Right kidney (tissue), 1 donor: ENCODE results near the gene AK2.
"Not testable (repeated sequence)": the region's sequence is repeated elsewhere in the genome, so short reads cannot be mapped to it uniquely, and the experiment has no call there.

Source experiments
- DNase-seq: peaks from one replicate; pipeline ENCODE4 v3.0.0-alpha.2; 2016

The AK2 gene

GRCh38 chr1:33025180-33025569, 11.5 kb downstream of the AK2 start:
- DNase-seq, result no peak

GRCh38 chr1:33024430-33025179, 12.1 kb downstream of the AK2 start:
- not testable (repeated sequence) for DNase-seq

GRCh38 chr1:33022650-33023200, 14.0 kb downstream of the AK2 start:
- DNase-seq, result no peak

GRCh38 chr1:33021567-33022431, 14.9 kb downstream of the AK2 start:
- no peak for DNase-seq

GRCh38 chr1:33018112-33018511, 18.6 kb downstream of the AK2 start:
- DNase-seq, result no peak

- DNase-seq, result no peak
Measured at GRCh38 chr1:33017175-33017574, 19.5 kb downstream of the AK2 start.

GRCh38 chr1:33015216-33015615, 21.5 kb downstream of the AK2 start:
- DNase-seq, result no peak

- DNase-seq, result no peak
Measured at GRCh38 chr1:33014464-33015163, 22.1 kb downstream of the AK2 start.

GRCh38 chr1:33013791-33014190, 22.9 kb downstream of the AK2 start:
- DNase-seq, result no peak

- no peak for DNase-seq
Measured at GRCh38 chr1:33012165-33012564, 24.5 kb downstream of the AK2 start.

- no peak for DNase-seq
Measured at GRCh38 chr1:33010932-33011731, 25.6 kb downstream of the AK2 start.

- no peak for DNase-seq
Measured at GRCh38 chr1:33009561-33009960, 27.1 kb downstream of the AK2 start.

- DNase-seq, result no peak
Measured at GRCh38 chr1:33008051-33008914, 28.4 kb downstream of the AK2 start.

- no peak for DNase-seq
Measured at GRCh38 chr1:33007190-33008050, 29.3 kb downstream of the AK2 start.

GRCh38 chr1:33005838-33006421, 30.8 kb downstream of the AK2 start:
- DNase-seq, result no peak

GRCh38 chr1:33005117-33005837, 31.4 kb downstream of the AK2 start:
- no peak for DNase-seq

- DNase-seq, result no peak
Measured at GRCh38 chr1:33004613-33005012, 32.1 kb downstream of the AK2 start.

- DNase-seq, result no peak
Measured at GRCh38 chr1:33003657-33004056, 33.0 kb downstream of the AK2 start.

GRCh38 chr1:33002006-33002405, 34.7 kb downstream of the AK2 start:
- DNase-seq, result no peak
